HL-60 (cell line): ENCODE data around the gene CLDND1.
A peak's percentile ranks its signal among the peaks of the same experiment; 100 is the strongest.

ENCODE experiments used
- DNase-seq, 2 experiments: peaks; one replicate each; pipeline ENCODE4 v3.0.0-alpha.2; 2010 to 2020; ENCODE audit warnings: low read depth in 1 of 2, low spot score in 1 of 2
- H3K27ac ChIP-seq: fragments of 250-450 bp; sonication (Bioruptor Pico); replicated peaks from 2 replicates; pipeline ENCODE4 v1.5.1; 2020; ENCODE audit warnings: mild to moderate bottlenecking, moderate library complexity
- H3K27me3 ChIP-seq: fragments of 250-450 bp; sonication (Bioruptor Pico); 2 replicates; pipeline ENCODE4 v1.5.1; 2021; ENCODE audit warnings: mild to moderate bottlenecking, moderate library complexity; ENCODE audit not compliant: insufficient read depth, poor library complexity, severe bottlenecking
- H3K4me3 ChIP-seq: replicated peaks from 2 replicates; pipeline ENCODE4 v1.5.1; 2011; ENCODE audit warnings: mild to moderate bottlenecking, control low read depth, low read length; ENCODE audit not compliant: insufficient read depth
- GABPA ChIP-seq: IDR thresholded peaks from 2 replicates; pipeline ENCODE4 v1.6.1; 2012; ENCODE audit warnings: low read depth
- POLR2AphosphoS5 ChIP-seq: IDR thresholded peaks from 2 replicates; pipeline ENCODE4 v1.6.1; 2012; ENCODE audit warnings: low read depth
- SPI1 ChIP-seq: IDR thresholded peaks from 2 replicates; pipeline ENCODE4 v1.6.1; 2012; ENCODE audit warnings: low read depth, mild to moderate bottlenecking, borderline replicate concordance
- TF ChIP-seq, protein P1 (sequence below): IDR thresholded peaks from one replicate; pipeline ENCODE4 v1.5.1; 2011; ENCODE audit warnings: low read length, control low read depth, inconsistent platforms; ENCODE audit not compliant: insufficient read depth
- TF ChIP-seq, protein P2 (sequence below): IDR thresholded peaks from 2 replicates; pipeline ENCODE4 v1.6.1; 2012; ENCODE audit warnings: low read depth; ENCODE audit not compliant: insufficient replicate concordance

Gene CLDND1

DNA sequence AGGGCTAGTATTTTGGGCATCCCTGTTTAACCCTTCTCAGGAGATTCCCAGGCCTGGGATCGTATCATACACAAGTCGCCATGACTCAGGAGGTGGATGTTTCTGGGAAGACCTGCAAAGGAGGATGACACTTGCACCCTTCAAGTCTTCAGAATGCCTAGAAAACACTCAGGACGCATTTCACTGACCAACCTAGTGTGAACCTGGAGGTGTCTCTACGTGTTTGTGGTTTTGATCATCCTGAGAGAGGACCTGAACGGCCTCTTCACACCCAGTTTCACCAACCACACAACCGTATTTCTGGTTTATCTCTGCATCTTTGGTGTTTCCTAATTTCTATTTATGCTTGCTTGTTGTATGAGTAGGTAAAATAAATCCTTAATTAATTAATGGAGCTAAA, 2.8 kb upstream of the CLDND1 start:
- Histone ChIP-seq H3K27me3 (no peaks in the 10 kb centered on the region), H3K4me3 (no peak overlapping the region), H3K27ac (no peak overlapping the region)
- DNase-seq: no peak
- TF ChIP-seq POLR2AphosphoS5 (no peak), GABPA (no peak), SPI1 (no peak)
- TF ChIP-seq, protein P1, sequence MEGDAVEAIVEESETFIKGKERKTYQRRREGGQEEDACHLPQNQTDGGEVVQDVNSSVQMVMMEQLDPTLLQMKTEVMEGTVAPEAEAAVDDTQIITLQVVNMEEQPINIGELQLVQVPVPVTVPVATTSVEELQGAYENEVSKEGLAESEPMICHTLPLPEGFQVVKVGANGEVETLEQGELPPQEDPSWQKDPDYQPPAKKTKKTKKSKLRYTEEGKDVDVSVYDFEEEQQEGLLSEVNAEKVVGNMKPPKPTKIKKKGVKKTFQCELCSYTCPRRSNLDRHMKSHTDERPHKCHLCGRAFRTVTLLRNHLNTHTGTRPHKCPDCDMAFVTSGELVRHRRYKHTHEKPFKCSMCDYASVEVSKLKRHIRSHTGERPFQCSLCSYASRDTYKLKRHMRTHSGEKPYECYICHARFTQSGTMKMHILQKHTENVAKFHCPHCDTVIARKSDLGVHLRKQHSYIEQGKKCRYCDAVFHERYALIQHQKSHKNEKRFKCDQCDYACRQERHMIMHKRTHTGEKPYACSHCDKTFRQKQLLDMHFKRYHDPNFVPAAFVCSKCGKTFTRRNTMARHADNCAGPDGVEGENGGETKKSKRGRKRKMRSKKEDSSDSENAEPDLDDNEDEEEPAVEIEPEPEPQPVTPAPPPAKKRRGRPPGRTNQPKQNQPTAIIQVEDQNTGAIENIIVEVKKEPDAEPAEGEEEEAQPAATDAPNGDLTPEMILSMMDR: no peak
- TF ChIP-seq, protein P2, sequence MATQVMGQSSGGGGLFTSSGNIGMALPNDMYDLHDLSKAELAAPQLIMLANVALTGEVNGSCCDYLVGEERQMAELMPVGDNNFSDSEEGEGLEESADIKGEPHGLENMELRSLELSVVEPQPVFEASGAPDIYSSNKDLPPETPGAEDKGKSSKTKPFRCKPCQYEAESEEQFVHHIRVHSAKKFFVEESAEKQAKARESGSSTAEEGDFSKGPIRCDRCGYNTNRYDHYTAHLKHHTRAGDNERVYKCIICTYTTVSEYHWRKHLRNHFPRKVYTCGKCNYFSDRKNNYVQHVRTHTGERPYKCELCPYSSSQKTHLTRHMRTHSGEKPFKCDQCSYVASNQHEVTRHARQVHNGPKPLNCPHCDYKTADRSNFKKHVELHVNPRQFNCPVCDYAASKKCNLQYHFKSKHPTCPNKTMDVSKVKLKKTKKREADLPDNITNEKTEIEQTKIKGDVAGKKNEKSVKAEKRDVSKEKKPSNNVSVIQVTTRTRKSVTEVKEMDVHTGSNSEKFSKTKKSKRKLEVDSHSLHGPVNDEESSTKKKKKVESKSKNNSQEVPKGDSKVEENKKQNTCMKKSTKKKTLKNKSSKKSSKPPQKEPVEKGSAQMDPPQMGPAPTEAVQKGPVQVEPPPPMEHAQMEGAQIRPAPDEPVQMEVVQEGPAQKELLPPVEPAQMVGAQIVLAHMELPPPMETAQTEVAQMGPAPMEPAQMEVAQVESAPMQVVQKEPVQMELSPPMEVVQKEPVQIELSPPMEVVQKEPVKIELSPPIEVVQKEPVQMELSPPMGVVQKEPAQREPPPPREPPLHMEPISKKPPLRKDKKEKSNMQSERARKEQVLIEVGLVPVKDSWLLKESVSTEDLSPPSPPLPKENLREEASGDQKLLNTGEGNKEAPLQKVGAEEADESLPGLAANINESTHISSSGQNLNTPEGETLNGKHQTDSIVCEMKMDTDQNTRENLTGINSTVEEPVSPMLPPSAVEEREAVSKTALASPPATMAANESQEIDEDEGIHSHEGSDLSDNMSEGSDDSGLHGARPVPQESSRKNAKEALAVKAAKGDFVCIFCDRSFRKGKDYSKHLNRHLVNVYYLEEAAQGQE: no peak

DNA sequence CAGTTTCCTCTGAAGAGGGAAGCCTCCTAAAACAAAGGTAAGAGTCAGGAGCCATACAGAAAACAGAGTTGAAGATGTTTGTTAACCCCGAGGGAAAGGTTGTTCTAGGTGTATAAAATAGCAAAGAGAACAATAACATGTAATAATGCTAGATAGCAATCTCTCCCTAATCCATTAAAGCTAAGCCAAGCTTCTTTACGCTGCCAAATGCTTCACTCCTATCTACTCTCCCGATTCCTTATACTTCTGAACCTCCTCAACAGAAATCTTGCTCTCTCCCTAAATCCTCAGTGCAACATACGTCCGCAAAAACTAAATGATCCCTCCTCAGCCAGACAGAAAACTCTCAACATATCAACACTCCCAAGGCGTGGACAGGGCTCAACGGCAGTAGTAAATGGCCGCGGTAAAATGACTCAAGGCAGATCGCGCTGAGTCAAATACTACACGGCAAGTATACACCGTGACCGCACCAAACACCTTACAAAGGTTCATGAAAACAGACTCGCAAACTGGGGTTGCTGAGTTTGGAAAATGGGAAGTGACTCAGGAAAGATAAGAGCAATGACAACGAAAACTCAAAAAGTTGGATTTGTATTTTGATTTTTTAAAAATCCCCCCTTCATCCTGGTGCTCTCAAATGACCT, 682 bp downstream of the CLDND1 start:
- peak overlapping the region; percentile 73 for H3K27ac ChIP-seq
- TF ChIP-seq, protein P1: no peak
- TF ChIP-seq POLR2AphosphoS5: no peak
- TF ChIP-seq, protein P2: peak; percentile 76
- peak; percentile 21; the same call in 1 of the 2 replicates for TF ChIP-seq SPI1
- no peak for TF ChIP-seq GABPA
- DNase-seq: peak; percentile 17 to 36
- peak overlapping the region; percentile 85 for H3K4me3 ChIP-seq
- H3K27me3 ChIP-seq: no peaks in the 10 kb centered on the region

DNA sequence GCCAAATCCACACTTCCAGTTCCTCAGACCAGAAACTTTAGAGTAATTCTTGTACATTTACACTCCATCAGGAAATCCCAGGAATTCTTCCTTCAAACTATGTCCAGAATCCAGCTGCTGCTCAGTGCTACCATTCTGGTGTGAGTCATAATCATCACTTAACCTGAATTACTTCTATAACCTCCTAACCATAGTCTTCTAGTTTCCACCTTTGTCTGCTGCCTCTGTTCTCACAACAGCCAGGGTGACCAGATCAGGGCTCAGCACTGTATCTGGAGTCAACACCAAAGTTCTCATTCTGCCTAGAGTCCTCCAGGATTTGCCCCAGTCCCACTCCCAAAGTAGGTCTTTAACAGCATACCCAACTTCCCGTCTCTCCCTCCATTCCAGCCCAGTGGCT, 3.4 kb downstream of the CLDND1 start:
- no peak overlapping the region for H3K27ac ChIP-seq
- TF ChIP-seq, protein P1: no peak
- TF ChIP-seq GABPA (no peak), POLR2AphosphoS5 (no peak), SPI1 (no peak)
- TF ChIP-seq, protein P2: no peak

More for the DNA sequence above, 3.4 kb downstream of the CLDND1 start:
- H3K27me3 ChIP-seq: no peaks in the 10 kb centered on the region
- DNase-seq: no peak
- H3K4me3 ChIP-seq: no peak overlapping the region
